MM.1S (cell line): ENCODE data around the gene DAZ1.
"Not testable (repeated sequence)": the region's sequence is repeated elsewhere in the genome, so short reads cannot be mapped to it uniquely, and the experiment has no call there.

Experiments used
- EZH2 ChIP-seq: fragments of 300-600 bp; sonication (generic); optimal IDR thresholded peaks from 2 replicates; pipeline ENCODE3; 2017; ENCODE audit warnings: low read depth, mild to moderate bottlenecking, antibody characterized with exemption, low read length, mixed read lengths
- EZH2phosphoT487 ChIP-seq: fragments of 300-600 bp; sonication (generic); IDR thresholded peaks from 2 replicates; pipeline ENCODE4 v1.6.1; 2018; ENCODE audit warnings: antibody characterized with exemption, low read length
- TF ChIP-seq, protein P1 (sequence below): fragments of 300-600 bp; sonication (generic); IDR thresholded peaks from 2 replicates; pipeline ENCODE4 v1.5.1; 2016; ENCODE audit warnings: antibody characterized with exemption, low read length, mixed read lengths

DNA sequence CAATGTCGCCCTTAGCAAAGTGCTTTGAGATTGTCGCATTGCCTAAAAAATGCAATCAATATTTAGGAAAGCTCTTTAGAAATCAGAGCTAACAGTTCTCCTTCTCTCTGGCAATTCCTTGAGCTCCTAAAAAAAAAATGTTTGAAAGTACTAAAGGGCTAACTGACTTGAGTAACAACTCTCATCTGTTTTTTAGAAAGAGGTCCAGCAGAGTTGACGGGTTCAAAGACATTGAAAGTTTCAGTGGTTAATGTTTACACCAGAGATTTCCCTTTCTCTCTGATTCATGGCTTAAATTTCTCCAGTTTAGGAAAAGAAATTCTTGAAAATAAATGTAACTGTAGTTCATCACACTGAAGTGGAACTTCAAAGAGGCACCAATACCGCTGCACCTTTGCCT lies 11.9 kb upstream of the DAZ1 start:
- TF ChIP-seq, protein P1, sequence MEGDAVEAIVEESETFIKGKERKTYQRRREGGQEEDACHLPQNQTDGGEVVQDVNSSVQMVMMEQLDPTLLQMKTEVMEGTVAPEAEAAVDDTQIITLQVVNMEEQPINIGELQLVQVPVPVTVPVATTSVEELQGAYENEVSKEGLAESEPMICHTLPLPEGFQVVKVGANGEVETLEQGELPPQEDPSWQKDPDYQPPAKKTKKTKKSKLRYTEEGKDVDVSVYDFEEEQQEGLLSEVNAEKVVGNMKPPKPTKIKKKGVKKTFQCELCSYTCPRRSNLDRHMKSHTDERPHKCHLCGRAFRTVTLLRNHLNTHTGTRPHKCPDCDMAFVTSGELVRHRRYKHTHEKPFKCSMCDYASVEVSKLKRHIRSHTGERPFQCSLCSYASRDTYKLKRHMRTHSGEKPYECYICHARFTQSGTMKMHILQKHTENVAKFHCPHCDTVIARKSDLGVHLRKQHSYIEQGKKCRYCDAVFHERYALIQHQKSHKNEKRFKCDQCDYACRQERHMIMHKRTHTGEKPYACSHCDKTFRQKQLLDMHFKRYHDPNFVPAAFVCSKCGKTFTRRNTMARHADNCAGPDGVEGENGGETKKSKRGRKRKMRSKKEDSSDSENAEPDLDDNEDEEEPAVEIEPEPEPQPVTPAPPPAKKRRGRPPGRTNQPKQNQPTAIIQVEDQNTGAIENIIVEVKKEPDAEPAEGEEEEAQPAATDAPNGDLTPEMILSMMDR: not testable (repeated sequence)
- TF ChIP-seq EZH2, EZH2phosphoT487: not testable (repeated sequence)
